ENCODE data around the gene GNRHR. TPM values are rescaled to one million over a fixed set of nuclear protein-coding genes. Genes with fewer than 3 reads are reported as not detected.
"Not testable (repeated sequence)": the region's sequence is repeated elsewhere in the genome, so short reads cannot be mapped to it uniquely, and the experiment has no call there.

GNRHR gene
- total RNA-seq, 2 donors from 2014 or later, result not detected

- H3K36me3 Mint-ChIP-seq (ENCODE audit: low read depth), result no peaks in the 10 kb centered on the region
- Histone ChIP-seq H3K36me3 (ENCODE audit: control insufficient read depth, insufficient read depth, low read length) (no peaks in the 10 kb centered on the region), H3K9ac (ENCODE audit: extremely low read depth, low read length, poor library complexity, severe bottlenecking) (no peak overlapping the region), H3K4me1 (ENCODE audit: control insufficient read depth, insufficient read depth, low read length) (no peaks in the 10 kb centered on the region), H3K9me3 (ENCODE audit: control insufficient read depth, low read length) (no peaks in the 10 kb centered on the region), H3K4me3 (ENCODE audit: low read length) (no peak overlapping the region), H3K27me3 (ENCODE audit: control insufficient read depth, insufficient read depth, low read length, poor library complexity, severe bottlenecking) (no peaks in the 10 kb centered on the region), H3K27ac (ENCODE audit: low read depth, low read length) (no peak overlapping the region)
- no peaks in the 10 kb centered on the region for H3K27me3 Mint-ChIP-seq (ENCODE audit: insufficient read depth)
- H3K27ac Mint-ChIP-seq, result no peak overlapping the region
- peaks cover 6% of the 10 kb centered on the region for H3K4me1 Mint-ChIP-seq
- no peak for TF ChIP-seq CTCF (conservative IDR thresholded peaks at IDR 0.05)
- H3K9me3 Mint-ChIP-seq, result no peaks in the 10 kb centered on the region
- H3K4me3 Mint-ChIP-seq, result no peak overlapping the region
- 95 to 96% methylated on average over 3 of the region's 3 CpGs for WGBS, 2 experiments (ENCODE audit: insufficient coverage in 1 of 2, insufficient read length in 1 of 2)
- DNase-seq, result no peak
Observed at GRCh38 chr4:67743194-67743593, 11.0 kb downstream of the GNRHR start.

DNA sequence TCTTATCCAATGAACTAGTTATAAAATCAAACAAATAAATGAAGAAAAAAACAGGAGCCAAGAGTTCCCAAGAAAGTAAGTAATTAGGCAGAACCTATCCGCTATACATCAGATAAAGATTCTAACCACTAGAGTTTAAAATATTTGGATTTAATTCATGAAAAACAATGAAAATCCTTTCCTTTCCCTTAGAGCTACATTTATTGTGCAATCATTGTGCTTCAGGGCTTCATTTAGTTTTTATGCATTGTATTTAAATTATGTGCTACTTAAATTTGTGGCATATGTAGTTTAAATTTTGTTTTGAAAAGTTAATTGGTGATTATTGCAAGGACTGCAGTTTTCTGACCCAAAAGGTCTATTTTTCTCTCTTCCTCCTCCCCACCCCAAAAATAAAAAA lies 17.9 kb downstream of the GNRHR start:
- H3K4me3 Mint-ChIP-seq, result no peak overlapping the region
- Histone ChIP-seq H3K27me3 (ENCODE audit: control insufficient read depth, insufficient read depth, low read length, poor library complexity, severe bottlenecking) (no peaks in the 10 kb centered on the region), H3K36me3 (ENCODE audit: control insufficient read depth, insufficient read depth, low read length) (no peaks in the 10 kb centered on the region), H3K9ac (ENCODE audit: extremely low read depth, low read length, poor library complexity, severe bottlenecking) (no peak overlapping the region), H3K27ac (ENCODE audit: low read depth, low read length) (no peak overlapping the region), H3K4me1 (ENCODE audit: control insufficient read depth, insufficient read depth, low read length) (no peaks in the 10 kb centered on the region), H3K4me3 (ENCODE audit: low read length) (no peak overlapping the region), H3K9me3 (ENCODE audit: control insufficient read depth, low read length) (no peaks in the 10 kb centered on the region)
- WGBS, 2 experiments (ENCODE audit: insufficient coverage in 1 of 2, insufficient read length in 1 of 2), result no CpG with 5 or more reads among the region's 1 CpG
- H3K36me3 Mint-ChIP-seq (ENCODE audit: low read depth), result peaks cover 5% of the 10 kb centered on the region
- H3K9me3 Mint-ChIP-seq, result no peaks in the 10 kb centered on the region
- no peak for DNase-seq
- no peaks in the 10 kb centered on the region for H3K4me1 Mint-ChIP-seq
- no peaks in the 10 kb centered on the region for H3K27me3 Mint-ChIP-seq (ENCODE audit: insufficient read depth)
- no peak overlapping the region for H3K27ac Mint-ChIP-seq
- no peak for TF ChIP-seq CTCF (conservative IDR thresholded peaks at IDR 0.05)

DNA sequence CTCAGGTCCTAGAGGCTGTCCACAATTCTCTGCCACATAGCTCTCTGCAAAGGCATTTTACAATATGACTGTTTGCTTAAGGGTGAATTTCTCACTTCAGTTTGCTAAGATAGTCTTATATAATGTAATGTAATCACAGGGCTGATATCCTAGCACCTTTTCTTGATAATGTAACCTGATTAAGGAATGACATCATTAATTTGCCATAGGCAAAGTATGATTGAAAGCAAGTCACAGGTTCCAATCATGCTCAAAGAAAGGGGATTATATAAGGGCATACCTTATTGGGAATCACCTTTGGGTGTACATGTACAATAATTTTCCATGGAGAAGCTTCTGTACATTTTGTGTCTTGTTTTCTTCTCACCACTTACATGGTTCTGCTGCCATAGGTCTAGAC lies 18.9 kb downstream of the GNRHR start:
- H3K27ac Mint-ChIP-seq, result no peak overlapping the region
- Histone ChIP-seq H3K4me3 (ENCODE audit: low read length) (no peak overlapping the region), H3K9me3 (ENCODE audit: control insufficient read depth, low read length) (no peaks in the 10 kb centered on the region), H3K4me1 (ENCODE audit: control insufficient read depth, insufficient read depth, low read length) (no peaks in the 10 kb centered on the region), H3K9ac (ENCODE audit: extremely low read depth, low read length, poor library complexity, severe bottlenecking) (no peak overlapping the region), H3K27ac (ENCODE audit: low read depth, low read length) (no peak overlapping the region), H3K27me3 (ENCODE audit: control insufficient read depth, insufficient read depth, low read length, poor library complexity, severe bottlenecking) (no peaks in the 10 kb centered on the region), H3K36me3 (ENCODE audit: control insufficient read depth, insufficient read depth, low read length) (no peaks in the 10 kb centered on the region)
- H3K9me3 Mint-ChIP-seq, result no peaks in the 10 kb centered on the region
- no peak for TF ChIP-seq CTCF (conservative IDR thresholded peaks at IDR 0.05)
- DNase-seq, result no peak
- H3K36me3 Mint-ChIP-seq (ENCODE audit: low read depth), result peaks cover 5% of the 10 kb centered on the region
- H3K4me1 Mint-ChIP-seq, result no peaks in the 10 kb centered on the region
- H3K27me3 Mint-ChIP-seq (ENCODE audit: insufficient read depth), result no peaks in the 10 kb centered on the region
- no peak overlapping the region for H3K4me3 Mint-ChIP-seq

GRCh38 chr4:67730511-67730910 lies 23.7 kb downstream of the GNRHR start:
- H3K27ac ChIP-seq (ENCODE audit: low read depth, low read length); H3K36me3 ChIP-seq (ENCODE audit: control insufficient read depth, insufficient read depth, low read length); H3K4me1 ChIP-seq (ENCODE audit: control insufficient read depth, insufficient read depth, low read length); H3K4me3 Mint-ChIP-seq; H3K4me3 ChIP-seq (ENCODE audit: low read length); H3K9me3 Mint-ChIP-seq; H3K27ac Mint-ChIP-seq; H3K27me3 ChIP-seq (ENCODE audit: control insufficient read depth, insufficient read depth, low read length, poor library complexity, severe bottlenecking); H3K4me1 Mint-ChIP-seq; H3K9ac ChIP-seq (ENCODE audit: extremely low read depth, low read length, poor library complexity, severe bottlenecking); DNase-seq; H3K27me3 Mint-ChIP-seq (ENCODE audit: insufficient read depth): not testable (repeated sequence)
- H3K36me3 Mint-ChIP-seq (ENCODE audit: low read depth), result peaks cover 10% of the 10 kb centered on the region
- H3K9me3 ChIP-seq (ENCODE audit: control insufficient read depth, low read length), result peaks cover 12% of the 10 kb centered on the region
- 88% methylated on average over 3 of the region's 3 CpGs; no CpG with 5 or more reads in 1 of the 2 experiments for WGBS, 2 experiments (ENCODE audit: insufficient coverage in 1 of 2, insufficient read length in 1 of 2)

Data from endodermal cell (in vitro differentiated cells).